HG03064 (cell line): ENCODE data around the gene FAM149A.

Experiments
- ATAC-seq: cut with Tn5 transposase; IDR thresholded peaks from one replicate; pipeline ENCODE4 v1.9.1; 2021; ENCODE audit warnings: low read depth; ENCODE audit not compliant: unreplicated experiment

The FAM149A gene

GRCh38 chr4:186200516-186200915, 96.0 kb downstream of the FAM149A start:
- ATAC-seq, result no peak

- ATAC-seq, result no peak
Measured at GRCh38 chr4:186201010-186201409, 96.5 kb downstream of the FAM149A start.

GRCh38 chr4:186201535-186202230, 97.2 kb downstream of the FAM149A start:
- peak; percentile 94 for ATAC-seq

- no peak for ATAC-seq
Measured at GRCh38 chr4:186202490-186203140, 98.1 kb downstream of the FAM149A start.

- no peak for ATAC-seq
Measured at GRCh38 chr4:186203406-186203805, 98.9 kb downstream of the FAM149A start.

GRCh38 chr4:186204103-186204559, 99.6 kb downstream of the FAM149A start:
- peak; percentile 46 for ATAC-seq

- no peak for ATAC-seq
Measured at GRCh38 chr4:186204686-186205085, 100.2 kb downstream of the FAM149A start.

- ATAC-seq, result no peak
Measured at GRCh38 chr4:186205156-186205555, 100.7 kb downstream of the FAM149A start.

GRCh38 chr4:186216465-186217024, 112.0 kb downstream of the FAM149A start:
- ATAC-seq, result no peak

- ATAC-seq, result no peak
Measured at GRCh38 chr4:186217733-186218293, 113.3 kb downstream of the FAM149A start.

- ATAC-seq, result no peak
Measured at GRCh38 chr4:186221624-186222023, 117.1 kb downstream of the FAM149A start.
